PC-3 (cell line): ENCODE results near the gene ELK3.

Experiments
- EZH2 ChIP-seq: fragments of 300-600 bp; sonication (generic); IDR thresholded peaks from one replicate; pipeline ENCODE4 v1.6.1; 2017; ENCODE audit warnings: antibody characterized with exemption, mild to moderate bottlenecking, low read length; ENCODE audit not compliant: unreplicated experiment
- TF ChIP-seq, protein P1 (sequence below): fragments of 300-600 bp; sonication (generic); conservative IDR thresholded peaks from 2 replicates; pipeline ENCODE4 v1.5.1; 2017; ENCODE audit warnings: antibody characterized with exemption, low read depth, mild to moderate bottlenecking, low read length

DNA sequence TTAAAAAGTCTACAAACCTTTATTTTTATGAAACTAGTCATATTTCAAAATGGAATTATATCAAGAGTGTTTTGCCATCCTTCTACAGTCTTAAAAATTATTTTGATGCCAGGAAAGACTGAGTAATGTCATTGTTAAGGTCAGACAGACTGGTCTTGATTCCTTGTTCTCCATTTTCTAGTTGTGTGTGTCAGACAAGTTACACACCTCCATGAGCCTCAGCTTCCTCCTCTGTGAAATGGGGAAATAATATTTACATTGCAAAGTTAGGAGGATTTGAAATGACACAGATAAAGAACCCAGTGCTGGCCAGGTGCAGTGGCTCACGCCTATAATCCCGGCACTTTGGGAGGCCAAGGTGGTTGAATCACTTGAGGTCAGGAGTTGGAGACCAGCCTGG, 47.4 kb upstream of the ELK3 start:
- TF ChIP-seq, protein P1, sequence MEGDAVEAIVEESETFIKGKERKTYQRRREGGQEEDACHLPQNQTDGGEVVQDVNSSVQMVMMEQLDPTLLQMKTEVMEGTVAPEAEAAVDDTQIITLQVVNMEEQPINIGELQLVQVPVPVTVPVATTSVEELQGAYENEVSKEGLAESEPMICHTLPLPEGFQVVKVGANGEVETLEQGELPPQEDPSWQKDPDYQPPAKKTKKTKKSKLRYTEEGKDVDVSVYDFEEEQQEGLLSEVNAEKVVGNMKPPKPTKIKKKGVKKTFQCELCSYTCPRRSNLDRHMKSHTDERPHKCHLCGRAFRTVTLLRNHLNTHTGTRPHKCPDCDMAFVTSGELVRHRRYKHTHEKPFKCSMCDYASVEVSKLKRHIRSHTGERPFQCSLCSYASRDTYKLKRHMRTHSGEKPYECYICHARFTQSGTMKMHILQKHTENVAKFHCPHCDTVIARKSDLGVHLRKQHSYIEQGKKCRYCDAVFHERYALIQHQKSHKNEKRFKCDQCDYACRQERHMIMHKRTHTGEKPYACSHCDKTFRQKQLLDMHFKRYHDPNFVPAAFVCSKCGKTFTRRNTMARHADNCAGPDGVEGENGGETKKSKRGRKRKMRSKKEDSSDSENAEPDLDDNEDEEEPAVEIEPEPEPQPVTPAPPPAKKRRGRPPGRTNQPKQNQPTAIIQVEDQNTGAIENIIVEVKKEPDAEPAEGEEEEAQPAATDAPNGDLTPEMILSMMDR, result no peak
- no peak for TF ChIP-seq EZH2
